ENCODE measurements around the gene TAS2R40. TPM values are rescaled to one million over a fixed set of nuclear protein-coding genes. Genes with fewer than 3 reads are reported as not detected.

Gene TAS2R40
- total and polyA plus RNA-seq, 7 donors = not detected

- Histone ChIP-seq H3K4me1 (peaks cover 6% of the 10 kb centered on the region), H3K36me3 (ENCODE audit: insufficient read depth in 1 of 2, low read depth in 1 of 2) (no peaks in the 10 kb centered on the region), H3K4me3 (no peak overlapping the region), H3K9me3 (no peaks in the 10 kb centered on the region), H3K27me3 (ENCODE audit: insufficient read depth in 3 of 3, low read length in 2 of 3) (no peaks in the 10 kb centered on the region), H3K27ac (no peak overlapping the region)
- TF ChIP-seq CTCF (IDR thresholded peaks at IDR 0.05) = no peak
- DNase-seq = no peak
- WGBS, 3 donors = 82 to 86% (median 83%) methylated on average over 3 of the region's 3 CpGs
- no peak for ATAC-seq
- intact Hi-C loops (cut with DNase I) = no loop called here
Measured at GRCh38 chr7:143256325-143256724, 34.5 kb downstream of the TAS2R40 start.

DNA sequence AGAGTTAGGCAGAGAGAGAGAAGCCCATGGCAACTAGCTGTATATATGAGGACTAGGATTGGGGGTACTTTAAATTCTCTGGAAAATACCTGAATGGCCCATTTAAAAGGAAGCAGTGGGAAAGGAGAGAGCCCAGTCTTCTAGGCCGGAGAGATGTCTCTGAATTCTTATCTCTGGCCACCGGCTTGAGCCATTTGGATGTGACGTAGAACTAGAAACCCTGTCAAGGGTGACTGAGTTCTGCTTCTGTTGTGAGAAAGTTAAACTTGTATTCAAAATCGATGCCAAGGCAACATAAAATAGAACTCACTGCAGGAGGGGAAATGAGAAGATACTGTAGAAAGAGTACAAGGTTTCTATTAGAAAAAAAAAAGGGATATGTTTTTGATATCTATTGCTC lies 35.1 kb downstream of the TAS2R40 start:
- Histone ChIP-seq H3K27me3 (ENCODE audit: insufficient read depth in 3 of 3, low read length in 2 of 3) (no peaks in the 10 kb centered on the region), H3K9me3 (no peaks in the 10 kb centered on the region), H3K4me3 (no peak overlapping the region), H3K27ac (no peak overlapping the region), H3K4me1 (peaks cover 6% of the 10 kb centered on the region), H3K36me3 (ENCODE audit: insufficient read depth in 1 of 2, low read depth in 1 of 2) (no peaks in the 10 kb centered on the region)
- no peak for DNase-seq
- intact Hi-C loops (cut with DNase I) = no loop called here
- WGBS, 3 donors = 87 to 94% (median 93%) methylated on average over 4 of the region's 4 CpGs
- TF ChIP-seq CTCF (IDR thresholded peaks at IDR 0.05) = no peak
- ATAC-seq = no peak

GRCh38 chr7:143257501-143257900 lies 35.7 kb downstream of the TAS2R40 start:
- no peak for DNase-seq
- intact Hi-C loops (cut with DNase I) = no loop called here
- no peaks in the 10 kb centered on the region for H3K36me3 ChIP-seq (ENCODE audit: insufficient read depth in 1 of 2, low read depth in 1 of 2)
- no peaks in the 10 kb centered on the region for H3K9me3 ChIP-seq
- no peak for TF ChIP-seq CTCF (IDR thresholded peaks at IDR 0.05)
- peaks cover 6% of the 10 kb centered on the region for H3K4me1 ChIP-seq
- 80 to 89% (median 83%) methylated on average over 5 of the region's 5 CpGs for WGBS, 3 donors
- no peak overlapping the region for H3K4me3 ChIP-seq
- no peak overlapping the region for H3K27ac ChIP-seq
- ATAC-seq = no peak
- H3K27me3 ChIP-seq (ENCODE audit: insufficient read depth in 3 of 3, low read length in 2 of 3) = no peaks in the 10 kb centered on the region

GRCh38 chr7:143258831-143259230 lies 37.0 kb downstream of the TAS2R40 start:
- no peak for TF ChIP-seq CTCF (IDR thresholded peaks at IDR 0.05)
- ATAC-seq (peak in 2 of 4 donors; percentile 25 to 30), DNase-seq (no peak)
- no peak overlapping the region for H3K4me3 ChIP-seq
- H3K4me1 ChIP-seq = peaks cover 6% of the 10 kb centered on the region
- WGBS, 3 donors = 18 to 28% (median 26%) methylated on average over 2 of the region's 2 CpGs
- no peaks in the 10 kb centered on the region for H3K9me3 ChIP-seq
- no peak overlapping the region for H3K27ac ChIP-seq
- H3K27me3 ChIP-seq (ENCODE audit: insufficient read depth in 3 of 3, low read length in 2 of 3) = no peaks in the 10 kb centered on the region
- intact Hi-C loops (cut with DNase I) = no loop called here
- H3K36me3 ChIP-seq (ENCODE audit: insufficient read depth in 1 of 2, low read depth in 1 of 2) = no peaks in the 10 kb centered on the region

GRCh38 chr7:143259765-143260164 lies 37.9 kb downstream of the TAS2R40 start:
- no peaks in the 10 kb centered on the region for H3K9me3 ChIP-seq
- 89 to 93% (median 90%) methylated on average over 2 of the region's 2 CpGs for WGBS, 3 donors
- intact Hi-C loops (cut with DNase I) = no loop called here
- H3K4me3 ChIP-seq = no peak overlapping the region
- peaks cover 6% of the 10 kb centered on the region for H3K4me1 ChIP-seq
- H3K27me3 ChIP-seq (ENCODE audit: insufficient read depth in 3 of 3, low read length in 2 of 3) = no peaks in the 10 kb centered on the region
- no peak for TF ChIP-seq CTCF (IDR thresholded peaks at IDR 0.05)
- H3K36me3 ChIP-seq (ENCODE audit: insufficient read depth in 1 of 2, low read depth in 1 of 2) = no peaks in the 10 kb centered on the region
- H3K27ac ChIP-seq = no peak overlapping the region
- ATAC-seq = no peak
- no peak for DNase-seq

Measured in psoas muscle (tissue), 8 donors.